Colonic mucosa (tissue), 4 donors: Measurements from ENCODE around the gene BZW1. TPM values are rescaled to one million over a fixed set of nuclear protein-coding genes. Genes with fewer than 3 reads are reported as not detected.

Experiments used
- DNase-seq: peaks from one replicate; pipeline ENCODE4 v3.0.0-alpha.2; 2020
- H3K27ac ChIP-seq: fragments of 200-600 bp; one replicate; pipeline ENCODE4 v1.8.0; 2021
- H3K27me3 ChIP-seq: fragments of 200-600 bp; one replicate; pipeline ENCODE4 v1.8.0; 2021
- H3K36me3 ChIP-seq: fragments of 200-600 bp; one replicate; pipeline ENCODE4 v1.8.0; 2021
- H3K4me1 ChIP-seq: fragments of 200-600 bp; one replicate; pipeline ENCODE4 v1.8.0; 2021; ENCODE audit warnings: mild to moderate bottlenecking
- H3K4me3 ChIP-seq: fragments of 200-600 bp; one replicate; pipeline ENCODE4 v1.8.0; 2021
- H3K9ac ChIP-seq, 2 donors: one replicate each; pipeline ENCODE4 v1.7.0; 2013; ENCODE audit warnings: control low read depth in 2 of 2, low read depth in 2 of 2, low read length in 2 of 2
- H3K9me3 ChIP-seq: fragments of 200-600 bp; one replicate; pipeline ENCODE4 v1.8.0; 2021
- CTCF ChIP-seq: fragments of 200-600 bp; IDR thresholded peaks from one replicate; pipeline ENCODE4 v1.8.0; 2022; ENCODE audit warnings: antibody characterized with exemption, mild to moderate bottlenecking
- intact Hi-C: fragments of 100-400 bp; cut with DNase I; formaldehyde crosslinking; loops from one replicate; pipeline ENCODE4 v1.14.1; 2022
- total RNA-seq, 2 donors: library from RNA; stranded (reverse); fragmentation: NEBNext Ultra II Directional in 1 of 2; extraction: Animal tissue kit (Norgen Biotek cat#: 25700) in 1 of 2; gene quantifications; one replicate each; pipeline ENCODE4 v1.2.1, GENCODE V29; 2021
- donor health status: healthy.
- donor health status: DM: no; HTN: no; CAD: no.
- donor health status: DM: no; HTN: no; CAD: no.

BZW1 gene
- 100 to 1,000 TPM; 253 to 257 TPM for total RNA-seq

GRCh38 chr2:200811333-200812121, at the start of gene BZW1:
Gene BZW1 (plus strand): TSS chr2:200811910. CDS start chr2:200813218, 1,308 bp downstream.
- peak; percentile 99 for DNase-seq
- intact Hi-C loops, result loop anchor here (2.0 to 5.0 kb wide), 2 partner anchors 45 to 99 kb away; no protein-coding TSS in a partner anchor
- Histone ChIP-seq H3K27ac (peak within 1 kb of the TSS; percentile 99), H3K36me3 (peaks cover 21% of the 10 kb centered on the region), H3K4me3 (peak within 1 kb of the TSS; percentile 98), H3K4me1 (no peaks in the 10 kb centered on the region), H3K9me3 (no peaks in the 10 kb centered on the region), H3K27me3 (no peaks in the 10 kb centered on the region), H3K9ac (peak within 1 kb of the TSS; percentile 75 to 93)
- no peak for TF ChIP-seq CTCF

DNA sequence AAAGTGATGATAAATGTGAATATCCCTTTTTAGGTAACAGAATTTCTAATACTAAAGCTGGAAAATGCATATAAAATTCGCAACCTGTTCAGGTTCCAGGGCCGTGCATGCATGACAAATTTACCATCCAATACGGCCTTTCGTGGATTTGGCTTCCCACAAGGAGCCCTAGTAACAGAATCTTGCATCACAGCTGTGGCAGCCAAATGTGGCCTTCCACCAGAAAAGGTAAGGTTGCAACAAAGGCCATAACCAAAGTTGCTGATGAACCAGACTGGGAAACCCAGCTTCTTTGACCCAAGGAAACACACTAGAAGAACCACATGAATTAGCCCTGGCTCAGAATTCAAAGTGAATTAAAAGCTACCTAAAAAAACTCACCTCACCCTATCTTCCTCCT, 49.6 kb upstream of the BZW1 start:
- H3K27ac ChIP-seq, result no peak overlapping the region
- H3K27me3 ChIP-seq, result no peaks in the 10 kb centered on the region
- DNase-seq, result no peak
- H3K9ac ChIP-seq, result no peak overlapping the region
- no peaks in the 10 kb centered on the region for H3K4me1 ChIP-seq
- no peak for TF ChIP-seq CTCF
- H3K4me3 ChIP-seq, result no peak overlapping the region
- intact Hi-C loops, result no loop called here
- H3K9me3 ChIP-seq, result no peaks in the 10 kb centered on the region
- no peaks in the 10 kb centered on the region for H3K36me3 ChIP-seq

- Histone ChIP-seq H3K27ac (no peak overlapping the region), H3K36me3 (no peaks in the 10 kb centered on the region), H3K9ac (no peak overlapping the region), H3K27me3 (no peaks in the 10 kb centered on the region), H3K9me3 (no peaks in the 10 kb centered on the region), H3K4me1 (no peaks in the 10 kb centered on the region), H3K4me3 (no peak overlapping the region)
- intact Hi-C loops, result no loop called here
- DNase-seq, result no peak
- no peak for TF ChIP-seq CTCF
Observed at GRCh38 chr2:200763422-200763821, 48.3 kb upstream of the BZW1 start.

- H3K4me3 ChIP-seq, result no peak overlapping the region
- H3K9me3 ChIP-seq, result no peaks in the 10 kb centered on the region
- no peak overlapping the region for H3K9ac ChIP-seq
- DNase-seq, result peak; percentile 24
- no peaks in the 10 kb centered on the region for H3K36me3 ChIP-seq
- intact Hi-C loops, result no loop called here
- H3K27me3 ChIP-seq, result no peaks in the 10 kb centered on the region
- H3K4me1 ChIP-seq, result no peaks in the 10 kb centered on the region
- no peak overlapping the region for H3K27ac ChIP-seq
- no peak for TF ChIP-seq CTCF
Observed at GRCh38 chr2:200765139-200765951, 46.4 kb upstream of the BZW1 start.

GRCh38 chr2:200765995-200766660, 45.6 kb upstream of the BZW1 start:
- Histone ChIP-seq H3K9ac (no peak overlapping the region), H3K9me3 (no peaks in the 10 kb centered on the region), H3K4me1 (no peaks in the 10 kb centered on the region), H3K4me3 (no peak overlapping the region), H3K36me3 (no peaks in the 10 kb centered on the region), H3K27ac (no peak overlapping the region), H3K27me3 (no peaks in the 10 kb centered on the region)
- intact Hi-C loops, result no loop called here
- TF ChIP-seq CTCF, result no peak
- no peak for DNase-seq
